GM12873 (cell line): Measurements from ENCODE around the gene CST6.

Experiments used
- TF ChIP-seq, protein P1 (sequence below): IDR thresholded peaks from 2 replicates; pipeline ENCODE4 v1.5.1; 2012; ENCODE audit warnings: low read depth, mild to moderate bottlenecking, moderate library complexity, low read length, control low read depth; ENCODE audit not compliant: insufficient read depth; ENCODE audit errors: missing control alignments

CST6 gene

DNA sequence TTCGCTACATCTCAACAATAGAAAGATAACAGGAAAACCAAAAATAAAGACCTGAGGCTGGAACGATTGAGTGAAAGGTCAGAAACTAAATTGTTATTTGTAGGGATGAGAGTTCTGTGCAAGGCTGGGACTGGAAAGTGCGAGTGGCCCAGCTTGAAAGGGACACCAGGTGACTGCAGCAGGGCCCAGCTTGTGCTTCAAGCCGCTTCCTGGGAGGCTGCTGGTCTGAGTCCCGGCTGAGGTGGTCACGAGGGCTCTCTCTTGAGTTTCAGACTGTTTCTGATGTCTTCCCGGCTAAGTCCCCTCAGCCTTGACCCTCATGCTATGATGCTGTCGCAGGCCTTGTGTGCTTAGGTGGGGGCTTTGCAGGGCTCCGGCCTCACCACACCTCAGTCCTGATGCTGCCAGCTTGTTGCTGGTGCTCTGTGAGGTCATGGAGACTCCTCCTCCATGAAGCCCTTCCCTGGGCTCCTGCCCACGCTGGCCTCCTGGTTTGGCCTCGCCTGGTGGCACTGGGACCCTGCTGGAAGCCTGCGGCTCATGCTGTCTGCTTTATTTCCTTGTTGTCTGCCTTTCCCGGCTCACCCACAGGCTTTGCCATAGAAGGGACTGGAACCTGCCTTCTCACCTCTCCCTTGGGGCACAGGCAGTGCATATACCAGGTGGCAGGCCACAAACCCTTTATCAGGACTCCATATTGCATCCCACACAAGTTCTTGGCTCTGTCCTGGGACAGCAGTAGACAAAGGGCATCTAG lies 5.5 kb upstream of the CST6 start:
- TF ChIP-seq, protein P1, sequence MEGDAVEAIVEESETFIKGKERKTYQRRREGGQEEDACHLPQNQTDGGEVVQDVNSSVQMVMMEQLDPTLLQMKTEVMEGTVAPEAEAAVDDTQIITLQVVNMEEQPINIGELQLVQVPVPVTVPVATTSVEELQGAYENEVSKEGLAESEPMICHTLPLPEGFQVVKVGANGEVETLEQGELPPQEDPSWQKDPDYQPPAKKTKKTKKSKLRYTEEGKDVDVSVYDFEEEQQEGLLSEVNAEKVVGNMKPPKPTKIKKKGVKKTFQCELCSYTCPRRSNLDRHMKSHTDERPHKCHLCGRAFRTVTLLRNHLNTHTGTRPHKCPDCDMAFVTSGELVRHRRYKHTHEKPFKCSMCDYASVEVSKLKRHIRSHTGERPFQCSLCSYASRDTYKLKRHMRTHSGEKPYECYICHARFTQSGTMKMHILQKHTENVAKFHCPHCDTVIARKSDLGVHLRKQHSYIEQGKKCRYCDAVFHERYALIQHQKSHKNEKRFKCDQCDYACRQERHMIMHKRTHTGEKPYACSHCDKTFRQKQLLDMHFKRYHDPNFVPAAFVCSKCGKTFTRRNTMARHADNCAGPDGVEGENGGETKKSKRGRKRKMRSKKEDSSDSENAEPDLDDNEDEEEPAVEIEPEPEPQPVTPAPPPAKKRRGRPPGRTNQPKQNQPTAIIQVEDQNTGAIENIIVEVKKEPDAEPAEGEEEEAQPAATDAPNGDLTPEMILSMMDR, result no peak

DNA sequence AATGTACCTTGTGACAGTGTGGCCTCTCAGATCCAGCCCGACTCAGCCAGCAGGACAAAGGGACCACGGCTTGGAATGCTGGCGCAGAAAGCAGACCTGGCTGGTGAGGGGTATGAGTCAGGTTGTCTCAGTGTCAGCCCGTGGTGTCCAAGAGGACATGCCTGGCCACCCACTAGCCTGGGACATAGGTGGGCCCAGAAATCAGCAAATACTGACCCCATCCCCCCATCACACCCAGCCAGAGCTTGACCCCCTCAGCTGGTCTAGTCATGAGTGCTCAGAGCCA lies 5.0 kb upstream of the CST6 start:
- TF ChIP-seq, protein P1, result no peak

DNA sequence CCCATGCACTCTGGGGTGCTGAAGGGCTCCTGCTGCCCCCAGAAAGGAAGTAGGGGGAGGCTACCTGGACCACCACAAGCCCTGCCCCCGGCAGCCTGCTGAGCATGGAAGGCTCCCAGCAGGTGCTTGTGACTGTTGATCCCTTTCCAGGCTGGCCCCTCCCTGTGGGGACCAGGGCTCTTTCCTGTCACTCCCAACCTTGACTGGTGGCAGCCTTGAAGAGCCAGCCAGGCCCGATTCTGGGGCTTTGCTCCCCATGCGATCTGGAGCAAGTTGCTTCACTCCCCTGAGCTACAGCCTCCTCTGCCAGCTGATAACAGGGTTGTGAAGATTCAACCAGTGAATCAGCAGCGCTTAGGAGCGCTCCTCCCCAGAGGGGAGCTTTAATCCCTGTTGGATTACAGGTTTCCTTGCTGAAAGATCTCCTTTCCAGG lies 4.6 kb upstream of the CST6 start:
- TF ChIP-seq, protein P1, result no peak

DNA sequence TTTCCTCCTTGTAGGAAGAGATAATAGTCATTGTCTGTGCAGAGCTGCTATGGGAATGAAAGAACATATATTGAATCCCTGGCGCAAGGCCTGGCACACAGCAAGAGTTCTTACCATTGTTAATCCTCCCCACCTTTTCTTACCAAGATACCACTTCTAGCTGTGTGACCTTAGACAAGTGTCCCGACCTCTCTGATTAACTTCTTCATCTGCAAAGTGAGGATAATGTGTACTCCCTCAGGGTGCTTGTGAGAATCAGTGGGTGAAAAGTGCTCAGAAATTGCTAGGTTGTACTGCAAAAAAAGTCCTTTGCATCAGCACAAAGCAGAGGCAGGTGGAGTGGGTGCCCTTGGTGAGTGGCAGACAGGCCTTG lies 3.7 kb upstream of the CST6 start:
- TF ChIP-seq, protein P1, result no peak

DNA sequence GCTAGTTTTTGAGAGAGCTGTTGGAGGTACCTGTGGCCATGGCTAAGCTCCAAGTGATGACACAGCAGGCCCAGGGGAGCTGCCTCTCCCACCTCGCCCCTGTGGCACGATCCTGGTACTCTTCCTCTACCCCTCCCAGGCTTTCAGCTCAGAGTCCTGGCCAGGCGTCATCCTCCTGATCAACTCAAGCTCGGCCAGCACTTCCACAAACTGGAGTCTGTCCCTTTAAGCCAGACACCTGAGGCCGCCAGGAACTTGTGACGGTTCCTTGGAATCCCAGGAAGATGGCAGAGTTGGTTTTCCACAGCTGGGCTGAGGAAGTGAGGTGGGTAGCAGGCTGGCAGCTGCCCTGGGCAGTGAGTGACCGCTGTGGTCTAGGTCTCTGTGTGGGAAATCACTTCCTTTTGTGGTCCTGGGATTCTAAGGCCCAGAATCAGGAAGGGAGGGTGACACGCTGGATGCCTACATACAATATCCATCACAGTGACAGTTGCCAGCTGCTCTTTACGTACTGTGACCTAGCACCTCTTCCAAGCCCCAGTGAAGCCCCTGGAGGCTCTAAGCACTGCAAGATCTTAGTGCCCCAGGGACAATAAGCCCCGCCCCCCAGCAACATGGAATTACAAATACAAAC lies 3.2 kb upstream of the CST6 start:
- TF ChIP-seq, protein P1, result no peak

DNA sequence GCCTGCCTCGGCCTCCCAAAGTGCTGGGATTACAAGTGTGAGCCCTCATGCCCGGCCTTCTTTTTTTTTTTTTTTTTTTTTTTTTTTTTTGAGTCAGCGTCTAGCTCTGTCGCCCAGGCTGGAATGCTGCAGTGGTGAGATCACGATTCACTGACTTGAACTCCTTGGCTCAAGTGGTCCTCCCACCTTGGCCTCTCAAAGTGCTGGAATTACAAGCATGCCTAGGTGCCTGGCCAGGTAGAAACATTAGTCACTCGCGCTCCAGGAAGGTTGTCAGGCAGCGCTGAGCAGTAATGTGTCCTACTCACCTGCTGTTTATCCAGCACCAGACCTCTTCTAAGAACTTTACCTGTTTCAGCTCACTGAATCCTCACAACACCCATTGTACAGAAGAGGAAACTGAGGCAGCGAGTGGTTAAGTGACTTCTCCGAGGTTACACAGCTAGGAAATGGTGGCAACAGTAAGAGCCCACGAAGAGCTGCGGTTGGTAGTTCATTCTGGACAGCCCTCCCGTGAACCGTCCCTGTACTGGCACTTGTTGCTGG lies 496 bp upstream of the CST6 start:
- TF ChIP-seq, protein P1, result no peak

DNA sequence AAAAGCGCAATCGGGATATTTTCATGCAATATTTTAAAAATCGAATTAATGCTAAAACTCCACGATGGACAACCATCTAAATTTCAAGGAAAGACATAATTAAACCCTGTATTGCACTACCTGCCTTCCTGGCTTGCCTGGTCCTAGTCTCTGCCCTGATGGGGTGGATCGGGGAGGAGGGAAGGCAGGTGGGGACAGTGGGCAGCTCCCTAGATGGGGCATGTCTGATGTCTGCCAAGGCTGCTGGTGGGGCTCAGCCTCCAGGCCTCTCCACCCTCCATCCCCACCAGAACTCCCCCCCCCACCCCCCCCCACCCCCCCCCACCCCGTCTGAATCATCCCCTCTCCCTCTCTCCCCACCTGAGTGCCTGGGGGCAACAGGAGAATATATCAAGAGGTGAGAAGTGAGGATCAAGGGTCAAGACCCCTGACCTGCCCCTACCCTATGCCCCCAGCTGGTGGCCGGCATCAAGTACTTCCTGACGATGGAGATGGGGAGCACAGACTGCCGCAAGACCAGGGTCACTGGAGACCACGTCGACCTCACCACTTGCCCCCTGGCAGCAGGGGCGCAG lies 650 bp downstream of the CST6 start:
- TF ChIP-seq, protein P1, result no peak
